ENCODE data around the gene SCUBE3.

DNA sequence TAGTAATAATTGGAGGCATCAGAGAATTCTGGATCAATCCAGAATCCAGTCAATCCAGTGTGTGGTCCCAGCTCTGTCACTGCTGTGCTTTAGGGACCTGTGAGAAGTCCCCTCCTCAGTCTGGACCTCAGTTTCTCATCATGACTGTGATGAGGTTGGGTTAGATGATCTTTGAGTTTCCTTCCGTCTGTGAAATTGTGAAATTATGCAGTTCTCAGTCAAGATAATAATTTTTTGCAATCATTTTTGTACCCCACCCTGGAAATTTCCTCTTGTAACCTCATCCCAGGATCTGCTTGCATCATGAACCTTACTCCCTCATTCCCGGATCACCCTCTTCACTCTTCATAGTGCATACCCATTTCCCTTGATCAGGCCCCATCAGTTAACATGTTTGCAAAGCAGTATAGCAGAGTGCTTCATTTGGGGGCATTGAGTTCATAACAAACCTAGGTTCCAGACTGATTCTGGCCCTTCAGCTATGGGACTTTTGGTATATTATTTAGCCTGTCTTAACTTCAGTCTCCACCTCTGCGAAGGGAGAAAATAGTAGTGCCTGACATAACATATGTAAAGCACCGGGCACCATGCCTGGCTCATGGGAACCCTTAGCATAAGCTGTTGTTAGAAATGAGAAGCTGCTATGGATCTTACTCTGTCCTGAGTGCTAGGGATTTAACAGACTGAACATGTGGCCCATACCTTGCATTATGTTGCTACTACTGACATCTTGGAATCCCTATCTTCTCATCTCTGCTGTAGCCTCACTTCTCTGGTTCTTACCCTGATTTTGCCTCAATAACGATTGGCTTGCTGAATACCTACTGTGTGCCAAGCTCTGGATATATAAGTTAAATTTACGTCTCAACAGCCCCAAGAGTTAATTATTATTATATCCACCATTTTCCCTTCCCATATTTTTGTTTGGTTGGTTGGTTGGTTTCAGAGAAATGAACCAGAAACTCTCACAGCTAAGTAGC lies 47.1 kb downstream of the SCUBE3 start:
- TF ChIP-seq EZH2 (IDR thresholded peaks at IDR 0.05; ENCODE audit: insufficient read depth, poor library complexity, severe bottlenecking): no peak
- TF ChIP-seq EZH2phosphoT487 (IDR thresholded peaks at IDR 0.05; ENCODE audit: insufficient read depth, low read depth): no peak

Data from GM23248 (cell line).